Esophagus muscularis mucosa (tissue), 4 donors: ENCODE measurements around the gene TEAD1. TPM values are rescaled to one million over a fixed set of nuclear protein-coding genes. Genes with fewer than 3 reads are reported as not detected.

ENCODE experiments used
- DNase-seq: peaks from one replicate; pipeline ENCODE4 v3.0.0-alpha.2; 2017; ENCODE audit errors: extremely low spot score
- H3K27ac ChIP-seq, 4 donors: fragments of 200-600 bp; sonication (generic); replicated peaks in 1 of 4; 1 replicate in 3 of 4; 2 replicates in 1 of 4; pipeline ENCODE4 v1.5.1; 2016 to 2019; ENCODE audit warnings: mild to moderate bottlenecking in 1 of 4
- H3K27me3 ChIP-seq, 4 donors: fragments of 200-600 bp; sonication (generic); one replicate each; pipeline versions ENCODE4 v1.5.1 to v1.6.0; 2016 to 2019
- H3K36me3 ChIP-seq, 4 donors: fragments of 200-600 bp; sonication (generic); one replicate each; pipeline ENCODE4 v1.5.1; 2016 to 2019
- H3K4me1 ChIP-seq, 4 donors: fragments of 200-600 bp; sonication (generic); one replicate each; pipeline ENCODE4 v1.5.1; 2016 to 2019
- H3K4me3 ChIP-seq, 4 donors: fragments of 200-600 bp; sonication (generic); 1 replicate in 2 of 4; 2 replicates in 2 of 4; pipeline ENCODE4 v1.5.1; 2016 to 2019; ENCODE audit warnings: mild to moderate bottlenecking in 4 of 4, moderate library complexity in 1 of 4
- H3K9me3 ChIP-seq, 4 donors: fragments of 200-600 bp; sonication (generic); 1 replicate in 3 of 4; 2 replicates in 1 of 4; pipeline ENCODE4 v1.5.1; 2016 to 2019
- CTCF ChIP-seq, 3 experiments: fragments of 200-600 bp in 2 of 3; fragments of 450-650 bp in 1 of 3; sonication (generic) in 2 of 3; IDR thresholded peaks; one replicate each; pipeline ENCODE4 v1.5.1; 2017 to 2019; ENCODE audit warnings: antibody characterized with exemption in 3 of 3, mild to moderate bottlenecking in 2 of 3, moderate library complexity in 1 of 3
- EP300 ChIP-seq: sonication (generic); formaldehyde crosslinking; IDR thresholded peaks from one replicate; pipeline ENCODE4 v1.6.1; 2017; ENCODE audit warnings: antibody characterized with exemption
- POLR2A ChIP-seq: fragments of 450-650 bp; IDR thresholded peaks from one replicate; pipeline ENCODE4 v1.6.1; 2017; ENCODE audit warnings: antibody characterized with exemption, moderate library complexity, mild to moderate bottlenecking, low read depth
- POLR2AphosphoS5 ChIP-seq, 2 donors: sonication (generic); formaldehyde crosslinking; IDR thresholded peaks; one replicate each; pipeline ENCODE4 v1.6.1; 2017; ENCODE audit warnings: antibody characterized with exemption in 2 of 2
- WGBS: methylation state at CpG from one replicate; pipeline ENCODE4 v1.1.5; 2018; 5-methylcytosine and 5-hydroxymethylcytosine counted together
- intact Hi-C: fragments of 100-400 bp; cut with DNase I; formaldehyde crosslinking; loops from one replicate; pipeline ENCODE4 v1.15.1; 2023
- total RNA-seq, 4 donors: library from RNA; depleted of rRNA; stranded (reverse); fragments of >200 nt; gene quantifications; one replicate each; pipeline versions ENCODE4 v1.1.0 to v1.2.1, GENCODE V29; 2016

Gene TEAD1
- total RNA-seq, 4 donors from 2014 or later: 147 to 307 (median 232) TPM

- no peak overlapping the region for H3K27ac ChIP-seq
- H3K4me1 ChIP-seq: peaks cover 51 to 66% (median 59%) of the 10 kb centered on the region in 4 donors
- H3K27me3 ChIP-seq: no peaks in the 10 kb centered on the region
- no peak for TF ChIP-seq POLR2A
- TF ChIP-seq CTCF (IDR thresholded peaks at IDR 0.05): no peak
- no peak for TF ChIP-seq EP300
- TF ChIP-seq POLR2AphosphoS5 (IDR thresholded peaks at IDR 0.05): no peak
- no peak for DNase-seq
- H3K36me3 ChIP-seq: no peaks in the 10 kb centered on the region
- H3K4me3 ChIP-seq: no peak overlapping the region
- 81% methylated on average over 5 of the region's 5 CpGs for WGBS
- H3K9me3 ChIP-seq: no peaks in the 10 kb centered on the region
- intact Hi-C loops: no loop called here
Measured at GRCh38 chr11:12696911-12697581, 22.8 kb downstream of the TEAD1 start.

GRCh38 chr11:12698048-12698447, 23.8 kb downstream of the TEAD1 start:
- Histone ChIP-seq H3K36me3 (no peaks in the 10 kb centered on the region), H3K27me3 (no peaks in the 10 kb centered on the region), H3K4me1 (peaks cover 44 to 65% (median 54%) of the 10 kb centered on the region in 4 donors), H3K9me3 (no peaks in the 10 kb centered on the region), H3K4me3 (no peak overlapping the region), H3K27ac (no peak overlapping the region)
- 77% methylated on average over 5 of the region's 5 CpGs for WGBS
- no peak for TF ChIP-seq EP300
- TF ChIP-seq POLR2A: no peak
- TF ChIP-seq POLR2AphosphoS5 (IDR thresholded peaks at IDR 0.05): no peak
- TF ChIP-seq CTCF (IDR thresholded peaks at IDR 0.05): no peak
- intact Hi-C loops: no loop called here
- no peak for DNase-seq

- Histone ChIP-seq H3K27me3 (no peaks in the 10 kb centered on the region), H3K9me3 (no peaks in the 10 kb centered on the region), H3K4me3 (no peak overlapping the region), H3K36me3 (no peaks in the 10 kb centered on the region), H3K27ac (no peak overlapping the region), H3K4me1 (peaks cover 15 to 61% (median 44%) of the 10 kb centered on the region in 4 donors)
- intact Hi-C loops: no loop called here
- TF ChIP-seq EP300 (no peak), CTCF (IDR thresholded peaks at IDR 0.05) (no peak), POLR2AphosphoS5 (IDR thresholded peaks at IDR 0.05) (no peak), POLR2A (no peak)
- DNase-seq: no peak
- WGBS: 84% methylated on average over 11 of the region's 11 CpGs
Measured at GRCh38 chr11:12701811-12702592, 27.8 kb downstream of the TEAD1 start.

GRCh38 chr11:12702999-12703453, 28.8 kb downstream of the TEAD1 start:
- H3K27ac ChIP-seq: no peak overlapping the region
- intact Hi-C loops: no loop called here
- no peaks in the 10 kb centered on the region for H3K27me3 ChIP-seq
- no peak overlapping the region for H3K4me3 ChIP-seq
- no peaks in the 10 kb centered on the region for H3K36me3 ChIP-seq
- no peak for TF ChIP-seq CTCF (IDR thresholded peaks at IDR 0.05)
- TF ChIP-seq EP300: no peak
- TF ChIP-seq POLR2AphosphoS5 (IDR thresholded peaks at IDR 0.05): no peak
- no peak for TF ChIP-seq POLR2A
- 82% methylated on average over 4 of the region's 4 CpGs for WGBS
- peaks cover 24 to 71% (median 52%) of the 10 kb centered on the region in 4 donors for H3K4me1 ChIP-seq
- no peaks in the 10 kb centered on the region for H3K9me3 ChIP-seq
- DNase-seq: no peak
